Breast epithelium (tissue), 4 donors: ENCODE data around the gene PIK3CB. TPM values are rescaled to one million over a fixed set of nuclear protein-coding genes. Genes with fewer than 3 reads are reported as not detected.
"Not testable (repeated sequence)": the region's sequence is repeated elsewhere in the genome, so short reads cannot be mapped to it uniquely, and the experiment has no call there.

Experiments used
- DNase-seq, 2 donors: peaks; one replicate each; pipeline ENCODE4 v3.0.0-alpha.2; 2019; ENCODE audit warnings: low spot score in 2 of 2
- H3K27ac ChIP-seq, 2 donors: fragments of 200-600 bp; sonication (generic) in 1 of 2; one replicate each; pipeline ENCODE4 v1.5.1; 2016 to 2019; ENCODE audit warnings: mild to moderate bottlenecking in 1 of 2
- H3K27me3 ChIP-seq, 2 donors: fragments of 200-600 bp; sonication (generic) in 1 of 2; one replicate each; pipeline versions ENCODE4 v1.5.1 to v1.6.0; 2017 to 2019; ENCODE audit warnings: control low read depth in 1 of 2, mild to moderate bottlenecking in 1 of 2
- H3K36me3 ChIP-seq: fragments of 200-600 bp; one replicate; pipeline ENCODE4 v1.5.1; 2019
- H3K4me1 ChIP-seq, 2 donors: fragments of 200-600 bp; sonication (generic); one replicate each; pipeline ENCODE4 v1.5.1; 2016 to 2019; ENCODE audit warnings: control low read depth in 1 of 2
- H3K4me3 ChIP-seq, 3 donors: fragments of 200-600 bp; sonication (generic); 1 replicate in 2 of 3; 2 replicates in 1 of 3; pipeline ENCODE4 v1.5.1; 2016 to 2019; ENCODE audit warnings: mild to moderate bottlenecking in 3 of 3, moderate library complexity in 2 of 3
- H3K9me3 ChIP-seq, 2 donors: fragments of 200-600 bp; sonication (generic) in 1 of 2; one replicate each; pipeline ENCODE4 v1.5.1; 2016 to 2019; ENCODE audit warnings: control low read depth in 1 of 2
- CTCF ChIP-seq, 3 donors: fragments of 450-650 bp; IDR thresholded peaks; one replicate each; pipeline ENCODE4 v1.5.1; 2016 to 2017; ENCODE audit warnings: antibody characterized with exemption in 3 of 3, mild to moderate bottlenecking in 3 of 3, moderate library complexity in 3 of 3
- POLR2A ChIP-seq: fragments of 450-650 bp; IDR thresholded peaks from one replicate; pipeline ENCODE4 v1.6.1; 2016; ENCODE audit warnings: antibody characterized with exemption, mild to moderate bottlenecking, moderate library complexity
- POLR2AphosphoS5 ChIP-seq, 3 donors: sonication (generic); formaldehyde crosslinking; IDR thresholded peaks; one replicate each; pipeline ENCODE4 v1.6.1; 2017; ENCODE audit warnings: antibody characterized with exemption in 3 of 3
- intact Hi-C: fragments of 100-400 bp; cut with DNase I; formaldehyde crosslinking; loops from one replicate; pipeline ENCODE4 v1.15.1; 2023; ENCODE audit warnings: low total_unique reads
- total RNA-seq, 3 donors: library from RNA; depleted of rRNA; stranded (reverse); fragments of >200 nt; gene quantifications; one replicate each; pipeline ENCODE4 v1.1.0, GENCODE V29; 2016

Gene PIK3CB
- total RNA-seq, 3 donors from 2014 or later, result 30.5 to 46.2 (median 31.7) TPM

GRCh38 chr3:138624518-138624917 is 210.2 kb downstream of the PIK3CB start:
- DNase-seq, result no peak
- intact Hi-C loops, result loop anchor here (5.0 kb wide), 1 partner anchor 542 kb away; no protein-coding TSS in a partner anchor
- no peaks in the 10 kb centered on the region for H3K27me3 ChIP-seq

GRCh38 chr3:138620431-138620830 is 214.3 kb downstream of the PIK3CB start:
- Histone ChIP-seq H3K9me3 (no peaks in the 10 kb centered on the region), H3K27ac (no peak overlapping the region), H3K27me3 (no peaks in the 10 kb centered on the region), H3K4me3 (no peak overlapping the region), H3K4me1 (no peaks in the 10 kb centered on the region), H3K36me3 (no peaks in the 10 kb centered on the region)
- no peak for TF ChIP-seq POLR2AphosphoS5 (IDR thresholded peaks at IDR 0.05)
- no peak for TF ChIP-seq POLR2A
- no peak for TF ChIP-seq CTCF (IDR thresholded peaks at IDR 0.05)
- intact Hi-C loops, result loop anchor here (5.0 kb wide), 1 partner anchor 538 kb away; no protein-coding TSS in a partner anchor
- no peak for DNase-seq

More at GRCh38 chr3:138624518-138624917, 210.2 kb downstream of the PIK3CB start:
- Histone ChIP-seq H3K27ac (no peak overlapping the region), H3K36me3 (no peaks in the 10 kb centered on the region), H3K9me3 (no peaks in the 10 kb centered on the region), H3K4me1 (no peaks in the 10 kb centered on the region), H3K4me3 (no peak overlapping the region)
- TF ChIP-seq POLR2AphosphoS5 (IDR thresholded peaks at IDR 0.05) (no peak), POLR2A (no peak), CTCF (IDR thresholded peaks at IDR 0.05) (no peak)

GRCh38 chr3:138615462-138615861 is 219.3 kb downstream of the PIK3CB start:
- H3K36me3 ChIP-seq, result no peaks in the 10 kb centered on the region
- intact Hi-C loops, result no loop called here
- H3K4me1 ChIP-seq, result no peaks in the 10 kb centered on the region
- H3K27ac ChIP-seq, result no peak overlapping the region
- no peaks in the 10 kb centered on the region for H3K27me3 ChIP-seq
- TF ChIP-seq POLR2A (no peak), CTCF (IDR thresholded peaks at IDR 0.05) (no peak), POLR2AphosphoS5 (IDR thresholded peaks at IDR 0.05) (no peak)
- no peak for DNase-seq
- no peak overlapping the region for H3K4me3 ChIP-seq
- no peaks in the 10 kb centered on the region for H3K9me3 ChIP-seq

- peaks cover 0 to 3% of the 10 kb centered on the region in 2 donors for H3K27me3 ChIP-seq
- H3K4me1 ChIP-seq, result peaks cover 0 to 3% of the 10 kb centered on the region in 2 donors
- H3K9me3 ChIP-seq, result no peaks in the 10 kb centered on the region
- no peak for DNase-seq
- no peaks in the 10 kb centered on the region for H3K36me3 ChIP-seq
- intact Hi-C loops, result no loop called here
- TF ChIP-seq CTCF (IDR thresholded peaks at IDR 0.05), result no peak
- no peak for TF ChIP-seq POLR2AphosphoS5 (IDR thresholded peaks at IDR 0.05)
- no peak for TF ChIP-seq POLR2A
- H3K4me3 ChIP-seq, result peak overlapping the region; percentile 77 to 85 (median 82)
- H3K27ac ChIP-seq, result peak overlapping the region; percentile 94 to 96
These were observed 224.8 kb downstream of the PIK3CB start for GRCh38 chr3:138609898-138610266.

GRCh38 chr3:138608322-138609135 is 226.2 kb downstream of the PIK3CB start, which contains the start of gene FAIM:
Gene FAIM, plus strand, starts transcription at chr3:138608771. Its CDS starts 10,956 bp downstream, at chr3:138619727.
- peak within 1 kb of the TSS; percentile 77 to 85 (median 82) for H3K4me3 ChIP-seq
- TF ChIP-seq POLR2A (no peak), CTCF (IDR thresholded peaks at IDR 0.05) (no peak), POLR2AphosphoS5 (IDR thresholded peaks at IDR 0.05) (peak in 1 of 3 donors; percentile 23)
- peaks cover 0 to 3% of the 10 kb centered on the region in 2 donors for H3K4me1 ChIP-seq
- peak; percentile 41 to 72 for DNase-seq
- H3K36me3 ChIP-seq, result no peaks in the 10 kb centered on the region
- H3K27me3 ChIP-seq, result peaks cover 0 to 3% of the 10 kb centered on the region in 2 donors
- H3K9me3 ChIP-seq, result no peaks in the 10 kb centered on the region
- H3K27ac ChIP-seq, result peak within 1 kb of the TSS; percentile 94 to 96
- intact Hi-C loops, result no loop called here

GRCh38 chr3:138604106-138604595 is 230.6 kb downstream of the PIK3CB start:
- DNase-seq, H3K4me3 ChIP-seq, H3K4me1 ChIP-seq, H3K27ac ChIP-seq, H3K9me3 ChIP-seq, H3K36me3 ChIP-seq, H3K27me3 ChIP-seq, intact Hi-C loops: not testable (repeated sequence)
